H1 (cell line): ENCODE measurements around the gene ADGRV1. TPM values are rescaled to one million over a fixed set of nuclear protein-coding genes. Genes with fewer than 3 reads are reported as not detected.

Experiments
- CTCF ChIA-PET: fragments of 300-600 bp; sonication (Branson Sonifier 250); formaldehyde crosslinking; loops from one replicate; lab custom pipeline; 2021; ENCODE audit not compliant: partially characterized antibody; lab: Charles Lee
- POLR2A ChIA-PET: fragments of 300-600 bp; sonication (Branson Sonifier 250); formaldehyde crosslinking; loops from one replicate; lab custom pipeline; 2021; ENCODE audit warnings: inconsistent platforms; ENCODE audit not compliant: partially characterized antibody; lab: Charles Lee
- DNase-seq, 2 experiments: peaks; one replicate each; pipeline versions ENCODE4 v3.0.0 to v3.0.0-alpha.2; 2010 to 2022; ENCODE audit warnings: low spot score in 2 of 2, low read depth in 1 of 2, mixed read lengths in 1 of 2
- FAIRE-seq: peaks from 2 replicates; lab custom pipeline; 2011; peaks lifted over from hg19 to GRCh38; lab: Jason Lieb, UNC
- H2AFZ ChIP-seq: 2 replicates; pipeline ENCODE4 v1.8.1; 2012; ENCODE audit warnings: low read length, inconsistent platforms
- H2AK5ac ChIP-seq: 2 replicates; pipeline ENCODE4 v1.6.1; 2013; ENCODE audit warnings: low read depth, low read length
- H2BK120ac ChIP-seq: replicated peaks from 2 replicates; pipeline ENCODE3; 2013; ENCODE audit warnings: low read depth, low read length, inconsistent platforms
- H2BK12ac ChIP-seq: 2 replicates; pipeline ENCODE4 v1.6.1; 2013; ENCODE audit warnings: low read depth, low read length
- H2BK15ac ChIP-seq: 2 replicates; pipeline ENCODE4 v1.6.1; 2013; ENCODE audit warnings: low read length
- H2BK20ac ChIP-seq: 2 replicates; pipeline ENCODE4 v1.6.1; 2013; ENCODE audit warnings: low read length
- H2BK5ac ChIP-seq: 2 replicates; pipeline ENCODE4 v1.6.1; 2013; ENCODE audit warnings: low read depth, low read length
- H3K14ac ChIP-seq: 2 replicates; pipeline ENCODE4 v1.6.1; 2013; ENCODE audit warnings: inconsistent platforms; ENCODE audit not compliant: insufficient read length
- H3K18ac ChIP-seq: 2 replicates; pipeline ENCODE4 v1.6.1; 2013; ENCODE audit warnings: low read length; ENCODE audit errors: extremely low read depth
- H3K23ac ChIP-seq: 2 replicates; pipeline ENCODE4 v1.6.1; 2013; ENCODE audit warnings: inconsistent platforms; ENCODE audit not compliant: insufficient read length
- H3K23me2 ChIP-seq: 2 replicates; pipeline ENCODE4 v1.6.1; 2013; ENCODE audit warnings: low read depth, low read length
- H3K27ac ChIP-seq: 2 replicates; pipeline ENCODE4 v1.6.1; 2011; ENCODE audit warnings: low read depth, low read length, inconsistent platforms
- H3K27me3 ChIP-seq, 4 experiments: replicated peaks in 1 of 4; 1 replicate in 1 of 4; 2 replicates in 3 of 4; pipeline versions ENCODE4 v1.6.1 to v1.8.1; 2011 to 2013; ENCODE audit warnings: low read length in 3 of 4, mild to moderate bottlenecking in 3 of 4, inconsistent platforms in 2 of 4, mixed read lengths in 2 of 4, moderate library complexity in 1 of 4; ENCODE audit not compliant: control insufficient read depth in 3 of 4, insufficient read depth in 3 of 4; ENCODE audit errors: extremely low read depth in 1 of 4
- H3K36me3 ChIP-seq, 4 experiments: 2 replicates each; pipeline versions ENCODE4 v1.6.1 to v1.8.1; 2011 to 2013; ENCODE audit warnings: mild to moderate bottlenecking in 4 of 4, low read length in 3 of 4, moderate library complexity in 2 of 4, control low read depth in 1 of 4, inconsistent platforms in 1 of 4; ENCODE audit not compliant: insufficient read depth in 4 of 4, control insufficient read depth in 2 of 4
- H3K4ac ChIP-seq: replicated peaks from 2 replicates; pipeline ENCODE3; 2013; ENCODE audit warnings: low read length, low read depth, mixed read lengths, inconsistent platforms; ENCODE audit not compliant: insufficient read length
- H3K4me1 ChIP-seq, 4 experiments: replicated peaks in 1 of 4; 1 replicate in 1 of 4; 2 replicates in 3 of 4; pipeline versions ENCODE4 v1.6.1 to v1.8.1; 2011 to 2013; ENCODE audit warnings: low read length in 3 of 4, inconsistent platforms in 2 of 4, mixed read lengths in 1 of 4; ENCODE audit not compliant: insufficient read depth in 4 of 4, control insufficient read depth in 3 of 4
- H3K4me2 ChIP-seq, 2 experiments: 2 replicates each; pipeline versions ENCODE4 v1.6.1 to v1.8.1; 2011 to 2013; ENCODE audit warnings: low read depth in 2 of 2, low read length in 2 of 2, control low read depth in 1 of 2, inconsistent platforms in 1 of 2, mild to moderate bottlenecking in 1 of 2; ENCODE audit not compliant: insufficient read depth in 1 of 2
- H3K4me3 ChIP-seq, 4 experiments: fragments of 200-600, 300-600 bp in 1 of 4; sonication (generic), shearing (Covaris generic), sonication (Bioruptor Twin) in 1 of 4; 2 replicates each; pipeline versions ENCODE4 v1.5.1 to v1.8.1; 2011 to 2016; ENCODE audit warnings: low read length in 4 of 4, low read depth in 3 of 4, control low read depth in 2 of 4, inconsistent platforms in 2 of 4, mild to moderate bottlenecking in 2 of 4, mixed read lengths in 1 of 4, moderate library complexity in 1 of 4; ENCODE audit not compliant: insufficient read depth in 2 of 4; ENCODE audit errors: extremely low read depth in 1 of 4
- H3K56ac ChIP-seq: replicated peaks from 2 replicates; pipeline ENCODE3; 2013; ENCODE audit warnings: low read depth, mild to moderate bottlenecking, mixed read lengths, low read length, inconsistent platforms; ENCODE audit not compliant: insufficient read length
- H3K79me1 ChIP-seq: 2 replicates; pipeline ENCODE4 v1.6.1; 2013; ENCODE audit warnings: low read depth, low read length, control low read depth
- H3K79me2 ChIP-seq, 2 experiments: 2 replicates each; pipeline versions ENCODE4 v1.6.1 to v1.8.1; 2012 to 2013; ENCODE audit warnings: low read length in 2 of 2, mild to moderate bottlenecking in 2 of 2, inconsistent platforms in 1 of 2; ENCODE audit not compliant: insufficient read depth in 2 of 2, control insufficient read depth in 1 of 2
- H3K9ac ChIP-seq, 4 experiments: replicated peaks in 1 of 4; 1 replicate in 1 of 4; 2 replicates in 3 of 4; pipeline versions ENCODE4 v1.6.1 to v1.8.1; 2011 to 2013; ENCODE audit warnings: low read depth in 3 of 4, low read length in 3 of 4, control low read depth in 2 of 4, mild to moderate bottlenecking in 2 of 4, moderate library complexity in 2 of 4, inconsistent platforms in 1 of 4; ENCODE audit errors: extremely low read depth in 1 of 4
- H3K9me3 ChIP-seq, 2 experiments: 2 replicates each; pipeline versions ENCODE4 v1.6.1 to v1.8.1; 2012 to 2013; ENCODE audit warnings: mild to moderate bottlenecking in 2 of 2, moderate library complexity in 2 of 2, control low read depth in 1 of 2, inconsistent platforms in 1 of 2, low read depth in 1 of 2, low read length in 1 of 2, mixed read lengths in 1 of 2; ENCODE audit not compliant: insufficient read depth in 2 of 2
- H4K20me1 ChIP-seq, 2 experiments: replicated peaks in 1 of 2; 2 replicates each; pipeline versions ENCODE3 to v1.8.1; 2011 to 2013; ENCODE audit warnings: inconsistent platforms in 2 of 2, low read length in 2 of 2, mild to moderate bottlenecking in 1 of 2; ENCODE audit not compliant: insufficient read depth in 2 of 2, control insufficient read depth in 1 of 2
- H4K5ac ChIP-seq: 2 replicates; pipeline ENCODE4 v1.6.1; 2013; ENCODE audit warnings: low read length, low read depth, mixed read lengths, inconsistent platforms; ENCODE audit not compliant: insufficient read length
- H4K8ac ChIP-seq: 2 replicates; pipeline ENCODE4 v1.8.0; 2013; ENCODE audit warnings: mild to moderate bottlenecking, moderate library complexity, low read length, inconsistent platforms; ENCODE audit not compliant: insufficient read depth; ENCODE audit errors: extremely low read depth
- H4K91ac ChIP-seq: replicated peaks from 2 replicates; pipeline ENCODE3; 2013; ENCODE audit warnings: low read length, mixed read lengths, inconsistent platforms; ENCODE audit not compliant: insufficient read length
- BCL11A ChIP-seq, 2 experiments: IDR thresholded peaks; one replicate each; pipeline ENCODE4 v1.6.1; 2011; ENCODE audit warnings: low read depth in 2 of 2, low read length in 2 of 2, mild to moderate bottlenecking in 2 of 2
- BRCA1 ChIP-seq: IDR thresholded peaks from 2 replicates; pipeline ENCODE4 v1.6.1; 2012; ENCODE audit warnings: low read depth, low read length, improper control_type of control experiment
- CREB1 ChIP-seq: IDR thresholded peaks from 2 replicates; pipeline ENCODE4 v1.6.1; 2012; ENCODE audit warnings: inconsistent platforms
- CTCF ChIP-seq, 3 experiments: IDR thresholded peaks; 1 replicate in 2 of 3; 2 replicates in 1 of 3; pipeline versions ENCODE4 v1.5.1 to v1.6.1; 2011; ENCODE audit warnings: low read length in 3 of 3, mild to moderate bottlenecking in 3 of 3, inconsistent platforms in 2 of 3, low read depth in 1 of 3, moderate library complexity in 1 of 3; ENCODE audit not compliant: insufficient read depth in 1 of 3; ENCODE audit errors: control extremely low read depth in 1 of 3
- EP300 ChIP-seq, 2 experiments: IDR thresholded peaks; 1 replicate in 1 of 2; 2 replicates in 1 of 2; pipeline ENCODE4 v1.6.1; 2011 to 2012; ENCODE audit warnings: low read depth in 2 of 2, low read length in 2 of 2, mild to moderate bottlenecking in 2 of 2, borderline replicate concordance in 1 of 2, inconsistent platforms in 1 of 2, moderate library complexity in 1 of 2
- MAFK ChIP-seq: IDR thresholded peaks from 2 replicates; pipeline ENCODE4 v1.6.1; 2012; ENCODE audit warnings: low read depth, mild to moderate bottlenecking, improper control_type of control experiment, low read length
- PHF8 ChIP-seq: fragments of 200-600 bp; sonication (generic); conservative IDR thresholded peaks from 2 replicates; pipeline ENCODE4 v1.7.1; 2012; ENCODE audit warnings: low read depth, mild to moderate bottlenecking, inconsistent platforms, low read length, moderate library complexity
- RXRA ChIP-seq: IDR thresholded peaks from 2 replicates; pipeline ENCODE4 v1.6.1; 2011; ENCODE audit warnings: low read depth, mild to moderate bottlenecking, low read length, moderate library complexity; ENCODE audit not compliant: insufficient read depth
- SIN3A ChIP-seq, 2 experiments: IDR thresholded peaks in 1 of 2; conservative IDR thresholded peaks in 1 of 2; 2 replicates each; pipeline ENCODE4 v1.6.1; 2011 to 2012; ENCODE audit warnings: low read length in 2 of 2, improper control_type of control experiment in 1 of 2, low read depth in 1 of 2, mild to moderate bottlenecking in 1 of 2
- TAF1 ChIP-seq: IDR thresholded peaks from 2 replicates; pipeline ENCODE4 v1.6.1; 2011; ENCODE audit warnings: mild to moderate bottlenecking, low read depth, low read length
- WGBS, 2 experiments: shearing (Covaris generic) in 1 of 2; methylation state at CpG; one replicate each; pipeline versions ENCODE4 v1.1.6 to v1.1.7; 2013 to 2015; ENCODE audit warnings: low lambda C conversion rate in 2 of 2, mixed read lengths in 2 of 2, inconsistent platforms in 1 of 2, low coverage in 1 of 2, missing lambda C conversion rate in 1 of 2; ENCODE audit not compliant: insufficient replicate concordance in 2 of 2, insufficient coverage in 1 of 2, insufficient read length in 1 of 2; ENCODE audit errors: extremely low coverage in 1 of 2, missing lambda C conversion rate in 1 of 2; 5-methylcytosine and 5-hydroxymethylcytosine counted together
- polyA plus RNA-seq, 7 experiments: library from polyadenylated mRNA; depleted of rRNA in 3 of 7; stranded (reverse) in 5 of 7; unstranded in 2 of 7; fragments of >200 nt in 5 of 7; fragments of 200-250 nt in 2 of 7; gene quantifications; 1 replicate in 5 of 7; 2 replicates in 1 of 7; 4 replicates in 1 of 7; pipeline versions ENCODE4 v1.2.1 to v1.2.3, GENCODE V29; 2011 to 2013; ENCODE audit warnings: missing spikeins in 2 of 7, mixed read lengths in 2 of 7
- total RNA-seq: library from RNA; stranded (reverse); fragmentation: NEBNext Ultra II Directional; extraction: Animal tissue kit (Norgen Biotek cat#: 25700); gene quantifications from 2 replicates; pipeline ENCODE4 v1.2.1, GENCODE V29; 2021

ADGRV1 gene
- total and polyA plus RNA-seq, 2 of the 8 experiments (the other 6 are each of a cell fraction or from before 2014, with no cell fraction given), result 53.1 to 62.2 TPM

GRCh38 chr5:90598293-90598692, 39.7 kb downstream of the ADGRV1 start:
- CTCF ChIA-PET, result interaction anchor here (0.6 to 1.0 kb wide), 5 partner anchors 8 to 161 kb away, joined by 3 to 4 read pairs (median 4); no protein-coding TSS in a partner anchor
- Histone ChIP-seq H3K36me3 (peaks cover 0 to 4% (median 2%) of the 10 kb centered on the region in 4 experiments; a peak in 3 of 8 replicates), H2BK5ac (no peak overlapping the region), H3K4me2 (no peak overlapping the region), H4K8ac (no peak overlapping the region), H3K27me3 (peaks cover 0 to under 1% (median 0%) of the 10 kb centered on the region in 4 experiments; a peak in 1 of 7 replicates), H2AFZ (no peak overlapping the region), H4K91ac (no peak overlapping the region), H2BK20ac (no peak overlapping the region), H3K4me3 (no peak overlapping the region), H2BK15ac (no peak overlapping the region), H3K23ac (no peak overlapping the region), H3K4ac (no peak overlapping the region), H3K56ac (no peak overlapping the region), H3K79me1 (no peaks in the 10 kb centered on the region; the same call in 1 of the 2 replicates), H2BK12ac (no peak overlapping the region), H3K18ac (no peak overlapping the region), H3K9ac (no peak overlapping the region), H4K5ac (no peak overlapping the region), H3K27ac (no peak overlapping the region), H3K79me2 (peaks cover 2 to 23% of the 10 kb centered on the region in 2 experiments; a peak in 2 of 4 replicates), H2BK120ac (no peak overlapping the region), H3K23me2 (no peaks in the 10 kb centered on the region), H2AK5ac (no peak overlapping the region), H3K9me3 (peaks cover 5 to 20% of the 10 kb centered on the region in 2 experiments; a peak in 3 of 4 replicates), H3K14ac (no peak overlapping the region), H4K20me1 (peaks cover 1 to 2% of the 10 kb centered on the region in 2 experiments), H3K4me1 (no peaks in the 10 kb centered on the region; a peak in 1 of 7 replicates)
- WGBS, 2 experiments, result 91% methylated on average over 7 of the region's 7 CpGs; no CpG with 5 or more reads in 1 of the 2 experiments
- DNase-seq, result no peak
- POLR2A ChIA-PET, result interaction anchor here (1.0 kb wide), 1 partner anchor 16 kb away, joined by 5 read pairs; no protein-coding TSS in a partner anchor
- FAIRE-seq, result no peak
- no peak for TF ChIP-seq CREB1
- no peak for TF ChIP-seq BRCA1
- TF ChIP-seq CTCF (IDR thresholded peaks at IDR 0.05; ENCODE audit: control extremely low read depth in 1 of 3, insufficient read depth in 1 of 3, low read depth in 1 of 3, low read length in 3 of 3), result no peak
- no peak for TF ChIP-seq MAFK
- TF ChIP-seq PHF8, result no peak
- no peak for TF ChIP-seq RXRA
- no peak for TF ChIP-seq SIN3A (conservative IDR thresholded peaks at IDR 0.05 in 1 of 2, IDR thresholded peaks at IDR 0.05 in 1 of 2; ENCODE audit: low read depth in 1 of 2, low read length in 2 of 2)
- TF ChIP-seq TAF1, result no peak
- TF ChIP-seq EP300 (IDR thresholded peaks at IDR 0.05; ENCODE audit: borderline replicate concordance in 1 of 2, low read depth in 2 of 2, low read length in 2 of 2), result no peak
- no peak for TF ChIP-seq BCL11A (IDR thresholded peaks at IDR 0.05; ENCODE audit: low read depth in 2 of 2, low read length in 2 of 2)
